T-helper 22 cell (primary cell): Measurements from ENCODE around the gene NDE1.

Experiments used
- DNase-seq: peaks from one replicate; pipeline ENCODE4 v3.0.0-alpha.2; 2020; ENCODE audit warnings: low read depth

NDE1 gene

GRCh38 chr16:15739464-15739863, 89.4 kb downstream of the NDE1 start:
- DNase-seq, result no peak

- no peak for DNase-seq
Observed at GRCh38 chr16:15739950-15740349, 89.9 kb downstream of the NDE1 start.

GRCh38 chr16:15741207-15741871, 91.3 kb downstream of the NDE1 start:
- no peak for DNase-seq

GRCh38 chr16:15742716-15743115, 92.7 kb downstream of the NDE1 start:
- DNase-seq, result no peak

GRCh38 chr16:15743657-15744056, 93.6 kb downstream of the NDE1 start:
- DNase-seq, result no peak

- no peak for DNase-seq
Observed at GRCh38 chr16:15746332-15746731, 96.3 kb downstream of the NDE1 start.

- DNase-seq, result no peak
Observed at GRCh38 chr16:15747937-15748336, 97.9 kb downstream of the NDE1 start.

- DNase-seq, result no peak
Observed at GRCh38 chr16:15748654-15749053, 98.6 kb downstream of the NDE1 start.

GRCh38 chr16:15749371-15749770, 99.3 kb downstream of the NDE1 start:
- DNase-seq, result no peak

GRCh38 chr16:15749985-15750384, 99.9 kb downstream of the NDE1 start:
- no peak for DNase-seq

- no peak for DNase-seq
Observed at GRCh38 chr16:15751940-15752339, 101.9 kb downstream of the NDE1 start.

GRCh38 chr16:15752717-15753488, 102.9 kb downstream of the NDE1 start:
- no peak for DNase-seq

- no peak for DNase-seq
Observed at GRCh38 chr16:15754821-15755534, 104.9 kb downstream of the NDE1 start.

GRCh38 chr16:15757077-15757386, 107.0 kb downstream of the NDE1 start:
- no peak for DNase-seq

GRCh38 chr16:15757630-15758251, 107.7 kb downstream of the NDE1 start:
- no peak for DNase-seq

GRCh38 chr16:15759070-15759469, 109.0 kb downstream of the NDE1 start:
- DNase-seq, result no peak

GRCh38 chr16:15760129-15760528, 110.1 kb downstream of the NDE1 start:
- DNase-seq, result no peak

GRCh38 chr16:15764112-15764511, 114.1 kb downstream of the NDE1 start:
- DNase-seq, result no peak

GRCh38 chr16:15765116-15765515, 115.1 kb downstream of the NDE1 start:
- no peak for DNase-seq

- no peak for DNase-seq
Observed at GRCh38 chr16:15765880-15766279, 115.8 kb downstream of the NDE1 start.

- DNase-seq, result no peak
Observed at GRCh38 chr16:15766918-15767317, 116.9 kb downstream of the NDE1 start.

- no peak for DNase-seq
Observed at GRCh38 chr16:15768201-15768600, 118.2 kb downstream of the NDE1 start.

GRCh38 chr16:15769239-15769638, 119.2 kb downstream of the NDE1 start:
- DNase-seq, result no peak
